Aorta (tissue), 5 donors: ENCODE measurements around the gene ACCS. TPM values are rescaled to one million over a fixed set of nuclear protein-coding genes. Genes with fewer than 3 reads are reported as not detected.

Experiments used
- ATAC-seq: fragments of 200-7000 bp; cut with Tn5 transposase; one replicate; pipeline ENCODE4 v1.9.1; 2022; ENCODE audit warnings: moderate library complexity; ENCODE audit not compliant: low FRiP score
- DNase-seq, 2 donors: peaks; one replicate each; pipeline ENCODE4 v3.0.0-alpha.2; 2020
- H3K27ac ChIP-seq, 2 donors: one replicate each; pipeline ENCODE4 v1.5.1; 2013; ENCODE audit warnings: low read length in 2 of 2, mild to moderate bottlenecking in 2 of 2, moderate library complexity in 2 of 2, control low read depth in 1 of 2, inconsistent platforms in 1 of 2, low read depth in 1 of 2
- H3K27me3 ChIP-seq, 2 donors: one replicate each; pipeline ENCODE4 v1.6.1; 2013; ENCODE audit warnings: control low read depth in 1 of 2, low read length in 1 of 2, mild to moderate bottlenecking in 1 of 2, moderate library complexity in 1 of 2; ENCODE audit not compliant: insufficient read depth in 2 of 2, control insufficient read depth in 1 of 2
- H3K36me3 ChIP-seq, 2 donors: one replicate each; pipeline ENCODE4 v1.6.1; 2013; ENCODE audit warnings: control low read depth in 1 of 2, low read length in 1 of 2, mild to moderate bottlenecking in 1 of 2; ENCODE audit not compliant: insufficient read depth in 2 of 2, control insufficient read depth in 1 of 2
- H3K4me1 ChIP-seq, 2 donors: one replicate each; pipeline ENCODE4 v1.6.1; 2013; ENCODE audit warnings: low read length in 2 of 2, control low read depth in 1 of 2, mild to moderate bottlenecking in 1 of 2, moderate library complexity in 1 of 2; ENCODE audit not compliant: insufficient read depth in 2 of 2, control insufficient read depth in 1 of 2
- H3K4me3 ChIP-seq, 2 donors: one replicate each; pipeline ENCODE4 v1.5.1; 2013; ENCODE audit warnings: low read length in 2 of 2, control low read depth in 1 of 2, mild to moderate bottlenecking in 1 of 2
- H3K9me3 ChIP-seq: one replicate; pipeline ENCODE4 v1.6.1; 2013; ENCODE audit warnings: mild to moderate bottlenecking, low read length; ENCODE audit not compliant: control insufficient read depth
- WGBS, 2 donors: extraction: QIAGEN DNeasy Blood & Tissue Kit; methylation state at CpG; one replicate each; pipeline ENCODE4 v1.1.7; 2013; 5-methylcytosine and 5-hydroxymethylcytosine counted together
- intact Hi-C, 2 donors: fragments of 100-400 bp; cut with DNase I; formaldehyde crosslinking; loops; one replicate each; pipeline versions ENCODE4 v1.14.2 to v1.15.0; 2022
- polyA plus RNA-seq, 2 donors: library from polyadenylated mRNA; stranded (reverse); fragments of 200-250 nt; gene quantifications; one replicate each; pipeline ENCODE4 v1.2.3, GENCODE V29; 2013
- total RNA-seq, 2 donors: library from RNA; stranded (reverse); fragmentation: NEBNext Ultra II Directional; extraction: Animal tissue kit (Norgen Biotek cat#: 25700); gene quantifications; one replicate each; pipeline ENCODE4 v1.2.1, GENCODE V29; 2021
- donor health status: healthy with polysubstance abuse.
- donor health status: Bipolar disorder and iron deficiency.
- donor health status: DM: no; HTN: no; CAD: no.
- donor health status: DM: no; HTN: no; CAD: no.
- donor health status: DM: yes; HTN: yes; CAD: no.

The ACCS gene
- total and polyA plus RNA-seq, 4 donors = 8.8 to 92.5 (median 60.3) TPM

- no peaks in the 10 kb centered on the region for H3K9me3 ChIP-seq
- H3K4me3 ChIP-seq = no peak overlapping the region
- H3K27me3 ChIP-seq = no peaks in the 10 kb centered on the region
- no peak overlapping the region for H3K27ac ChIP-seq
- H3K4me1 ChIP-seq = peaks cover 2 to 8% of the 10 kb centered on the region in 2 donors
- intact Hi-C loops = no loop called here
- DNase-seq (no peak), ATAC-seq (no peak)
- 82 to 86% methylated on average over 2 of the region's 2 CpGs for WGBS, 2 donors
- H3K36me3 ChIP-seq = peaks cover 13 to 19% of the 10 kb centered on the region in 2 donors
These were observed 60.2 kb downstream of the ACCS start for GRCh38 chr11:44126304-44126703.

DNA sequence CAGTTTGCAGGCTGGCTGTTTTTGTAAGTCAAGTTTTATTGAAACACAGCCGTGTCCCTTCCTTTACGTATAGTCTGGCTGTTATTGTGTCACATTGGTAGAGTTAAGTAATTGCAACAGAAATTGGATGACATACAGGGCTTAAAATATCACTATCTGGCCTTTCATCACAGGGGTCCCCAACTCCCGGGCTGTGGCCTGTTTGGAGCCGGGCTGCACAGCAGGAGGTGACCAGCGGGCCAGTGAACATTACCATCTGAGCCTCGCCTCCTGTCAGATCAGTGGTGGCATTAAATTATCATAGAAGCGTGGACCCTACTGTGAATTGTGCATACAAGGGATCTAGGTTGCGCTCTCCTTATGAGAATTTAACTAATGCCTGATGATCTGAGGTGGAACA is 61.1 kb downstream of the ACCS start:
- Histone ChIP-seq H3K27ac (no peak overlapping the region), H3K9me3 (no peaks in the 10 kb centered on the region), H3K4me1 (peaks cover 2 to 8% of the 10 kb centered on the region in 2 donors), H3K4me3 (no peak overlapping the region), H3K27me3 (no peaks in the 10 kb centered on the region), H3K36me3 (peaks cover 13 to 19% of the 10 kb centered on the region in 2 donors)
- intact Hi-C loops = no loop called here
- DNase-seq (no peak), ATAC-seq (no peak)
- WGBS, 2 donors = 92 to 93% methylated on average over 8 of the region's 8 CpGs

DNA sequence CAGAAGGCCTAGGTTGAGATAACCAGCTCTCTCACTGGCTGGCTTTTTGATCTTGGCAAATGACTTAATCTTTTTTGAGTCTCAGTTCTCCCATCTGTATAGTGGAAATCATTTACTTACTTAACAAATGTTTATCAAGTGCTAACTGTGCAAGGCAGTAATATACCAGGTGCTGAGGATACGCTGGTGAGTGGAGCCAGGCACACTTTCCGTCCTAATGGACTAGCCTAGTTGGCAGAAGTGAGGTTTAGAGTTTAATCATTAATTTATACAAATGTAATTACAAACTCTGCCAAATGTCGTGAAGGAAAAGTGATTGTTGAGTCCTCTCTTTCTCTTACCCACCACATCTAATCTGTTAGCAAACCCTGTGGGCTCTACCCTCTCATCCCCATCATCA is 62.7 kb downstream of the ACCS start:
- Histone ChIP-seq H3K4me3 (no peak overlapping the region), H3K36me3 (peaks cover 13 to 19% of the 10 kb centered on the region in 2 donors)
- no peak for ATAC-seq

DNA sequence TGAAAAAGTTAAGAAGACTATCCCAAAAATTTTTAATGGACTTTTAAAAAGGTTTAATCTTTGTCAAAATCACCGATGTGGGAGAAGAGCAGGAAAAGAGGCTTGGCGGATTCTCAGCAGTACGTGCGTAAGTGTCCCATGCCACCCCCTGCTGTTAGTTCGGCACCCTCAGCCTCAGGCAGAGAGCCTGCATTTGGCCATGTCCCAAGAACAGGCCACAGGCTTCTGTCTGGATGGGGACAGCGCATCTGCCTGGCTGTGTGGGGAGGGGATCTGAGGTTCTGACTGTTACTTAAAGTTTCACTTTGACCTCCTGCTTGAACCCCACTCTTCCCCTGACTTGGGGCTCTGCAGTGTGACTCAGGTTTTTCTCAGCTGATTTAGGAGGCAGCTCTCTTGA is 64.7 kb downstream of the ACCS start:
- peaks cover 0 to under 1% of the 10 kb centered on the region in 2 donors for H3K4me1 ChIP-seq
- H3K27me3 ChIP-seq = no peaks in the 10 kb centered on the region
- intact Hi-C loops = loop anchor here (10.0 kb wide), 3 partner anchors 114 to 404 kb away; no protein-coding TSS in a partner anchor
- ATAC-seq (no peak), DNase-seq (no peak)
- peak overlapping the region in 1 of 2 donors; percentile 59 for H3K27ac ChIP-seq
- H3K36me3 ChIP-seq = peaks cover 13 to 19% of the 10 kb centered on the region in 2 donors
- WGBS, 2 donors = 71 to 76% methylated on average over 6 of the region's 6 CpGs
- H3K9me3 ChIP-seq = no peaks in the 10 kb centered on the region
- H3K4me3 ChIP-seq = no peak overlapping the region

More for the DNA sequence above, 62.7 kb downstream of the ACCS start:
- no peaks in the 10 kb centered on the region for H3K27me3 ChIP-seq
- H3K9me3 ChIP-seq = no peaks in the 10 kb centered on the region
- no peak for DNase-seq
- intact Hi-C loops = no loop called here
- WGBS, 2 donors = 92 to 93% methylated on average over 3 of the region's 3 CpGs
- H3K4me1 ChIP-seq = peaks cover 2 to 8% of the 10 kb centered on the region in 2 donors
- no peak overlapping the region for H3K27ac ChIP-seq

GRCh38 chr11:44133335-44133946 is 67.4 kb downstream of the ACCS start:
- intact Hi-C loops = loop anchor here (10.0 kb wide), 3 partner anchors 111 to 401 kb away; no protein-coding TSS in a partner anchor
- 77 to 90% methylated on average over 1 of the region's 1 CpG for WGBS, 2 donors
- no peak overlapping the region for H3K4me3 ChIP-seq
- peak; percentile 44 for ATAC-seq
- H3K36me3 ChIP-seq = peaks cover 13% of the 10 kb centered on the region in 2 donors
- no peaks in the 10 kb centered on the region for H3K27me3 ChIP-seq
- H3K9me3 ChIP-seq = no peaks in the 10 kb centered on the region
- no peak overlapping the region for H3K27ac ChIP-seq
- no peaks in the 10 kb centered on the region for H3K4me1 ChIP-seq
- DNase-seq = no peak

Other genes starting within 250 kb of the ACCS start
- 10 to 100 TPM; 24.5 to 25.1 TPM for gene ALKBH3, start 185.4 kb upstream of the ACCS start, total RNA-seq
- gene ALKBH3, start 185.4 kb upstream of the ACCS start, polyA plus RNA-seq = 10 to 100 TPM; 12.5 to 46.3 TPM
- 1,000 to 10,000 TPM in 1 of 2 donors, 100 to 1,000 TPM in 1; 629 to 1,628 TPM for gene C11orf96, start 123.6 kb upstream of the ACCS start, total RNA-seq
- gene C11orf96, start 123.6 kb upstream of the ACCS start, polyA plus RNA-seq = 100 to 1,000 TPM in 1 of 2 donors, 10 to 100 TPM in 1; 67.7 to 759 TPM
- not detected for gene ACCSL, start 18.3 kb upstream of the ACCS start, total RNA-seq
- not detected for gene ACCSL, start 18.3 kb upstream of the ACCS start, polyA plus RNA-seq
- gene EXT2, start 29.4 kb downstream of the ACCS start, total RNA-seq = 10 to 100 TPM; 58.0 to 69.4 TPM
- 10 to 100 TPM; 16.0 to 45.2 TPM for gene EXT2, start 29.4 kb downstream of the ACCS start, polyA plus RNA-seq
- gene ALX4, start 243.9 kb downstream of the ACCS start, total RNA-seq = under 1 TPM in 1 of 2 donors, not detected in 1; 0.06 TPM
- under 1 TPM in 1 of 2 donors, not detected in 1; 0.13 TPM for gene ALX4, start 243.9 kb downstream of the ACCS start, polyA plus RNA-seq